GM19193 (cell line): ENCODE results near the gene ITSN1.

Experiments used
- POLR2A ChIP-seq: IDR thresholded peaks from 4 replicates; pipeline ENCODE4 v1.6.1; 2011; ENCODE audit not compliant: insufficient read depth, insufficient read length; ENCODE audit errors: extremely low read depth

Gene ITSN1

GRCh38 chr21:33648555-33648954 lies 6.3 kb downstream of the ITSN1 start:
- TF ChIP-seq POLR2A = no peak

GRCh38 chr21:33650230-33650629 lies 7.9 kb downstream of the ITSN1 start:
- TF ChIP-seq POLR2A = no peak

GRCh38 chr21:33650929-33651509 lies 8.7 kb downstream of the ITSN1 start:
- no peak for TF ChIP-seq POLR2A

- no peak for TF ChIP-seq POLR2A
Observed at GRCh38 chr21:33651965-33652680, 9.8 kb downstream of the ITSN1 start.

- TF ChIP-seq POLR2A = no peak
Observed at GRCh38 chr21:33654412-33654811, 12.1 kb downstream of the ITSN1 start.

GRCh38 chr21:33655588-33656221 lies 13.4 kb downstream of the ITSN1 start:
- TF ChIP-seq POLR2A = no peak

- TF ChIP-seq POLR2A = no peak
Observed at GRCh38 chr21:33657124-33657820, 15.0 kb downstream of the ITSN1 start.

GRCh38 chr21:33658919-33659567 lies 16.7 kb downstream of the ITSN1 start:
- no peak for TF ChIP-seq POLR2A

- no peak for TF ChIP-seq POLR2A
Observed at GRCh38 chr21:33659568-33659949, 17.3 kb downstream of the ITSN1 start.

- no peak for TF ChIP-seq POLR2A
Observed at GRCh38 chr21:33660406-33660805, 18.1 kb downstream of the ITSN1 start.

GRCh38 chr21:33661146-33661545 lies 18.8 kb downstream of the ITSN1 start:
- no peak for TF ChIP-seq POLR2A

GRCh38 chr21:33662046-33662445 lies 19.7 kb downstream of the ITSN1 start:
- no peak for TF ChIP-seq POLR2A

- no peak for TF ChIP-seq POLR2A
Observed at GRCh38 chr21:33663241-33663640, 20.9 kb downstream of the ITSN1 start.

- no peak for TF ChIP-seq POLR2A
Observed at GRCh38 chr21:33664135-33664534, 21.8 kb downstream of the ITSN1 start.

- TF ChIP-seq POLR2A = no peak
Observed at GRCh38 chr21:33666153-33666552, 23.9 kb downstream of the ITSN1 start.
